K562 (cell line): ENCODE data around the gene STK11. TPM values are rescaled to one million over a fixed set of nuclear protein-coding genes. Genes with fewer than 3 reads are reported as not detected.

Experiments
- ELF1 ChIP-seq: fragments of 200-800 bp; sonication (Bioruptor generic); IDR thresholded peaks from 2 replicates; pipeline ENCODE4 v1.6.1; 2016; ENCODE audit warnings: missing genetic modification characterization, missing compliant biosample characterization
- ELF2 ChIP-seq: fragments of 250-450 bp; sonication (Bioruptor Pico); IDR thresholded peaks from 2 replicates; pipeline ENCODE4 v1.5.0; 2021; ENCODE audit warnings: mild to moderate bottlenecking
- ETV6 ChIP-seq, 3 experiments: fragments of 150-350 bp in 1 of 3; sonication (generic) in 1 of 3; formaldehyde crosslinking in 1 of 3; IDR thresholded peaks; 2 replicates each; pipeline versions ENCODE4 v1.6.1 to v1.8.0; 2014 to 2022; ENCODE audit warnings: borderline replicate concordance in 2 of 3, low read depth in 2 of 3, antibody characterized with exemption in 1 of 3, low read length in 1 of 3, mild to moderate bottlenecking in 1 of 3, missing genetic modification reagents in 1 of 3
- FOXK2 ChIP-seq, 2 experiments: fragments of 450-650 bp; IDR thresholded peaks in 1 of 2; conservative IDR thresholded peaks in 1 of 2; 2 replicates each; pipeline ENCODE4 v1.6.1; 2016; ENCODE audit warnings: low read depth in 2 of 2, mild to moderate bottlenecking in 1 of 2
- GABPB2 ChIP-seq: fragments of 250-450 bp; sonication (Bioruptor Pico); conservative IDR thresholded peaks from 2 replicates; pipeline ENCODE4 v1.5.1; 2021; ENCODE audit warnings: mild to moderate bottlenecking
- HSF4 ChIP-seq: fragments of 250-450 bp; sonication (Bioruptor Pico); IDR thresholded peaks from 2 replicates; pipeline ENCODE4 v2.1.2; 2022; ENCODE audit warnings: mild to moderate bottlenecking, moderate library complexity, borderline replicate concordance
- JUN ChIP-seq, 2 experiments: sonication (generic) in 1 of 2; formaldehyde crosslinking in 1 of 2; IDR thresholded peaks; 2 replicates each; pipeline versions ENCODE4 v1.6.1 to v1.8.0; 2012 to 2022; ENCODE audit warnings: borderline replicate concordance in 2 of 2, mild to moderate bottlenecking in 2 of 2, improper control_type of control experiment in 1 of 2, low read depth in 1 of 2, low read length in 1 of 2, missing genetic modification reagents in 1 of 2
- MXI1 ChIP-seq: IDR thresholded peaks from 2 replicates; pipeline ENCODE4 v1.6.1; 2011; ENCODE audit warnings: low read depth, mild to moderate bottlenecking, improper control_type of control experiment, low read length
- MYNN ChIP-seq, 2 experiments: sonication (generic); formaldehyde crosslinking in 1 of 2; IDR thresholded peaks; 2 replicates each; pipeline versions ENCODE4 v1.5.0 to v1.6.1; 2016 to 2020; ENCODE audit warnings: antibody characterized with exemption in 1 of 2, missing genetic modification reagents in 1 of 2
- RHOXF2B ChIP-seq: fragments of 250-450 bp; sonication (Bioruptor Pico); conservative IDR thresholded peaks from 2 replicates; pipeline ENCODE4 v1.5.1; 2021
- RNF2 ChIP-seq: sonication (generic); IDR thresholded peaks from 2 replicates; pipeline ENCODE4 v1.6.1; 2016
- SMAD4 ChIP-seq: fragments of 250-450 bp; sonication (Bioruptor Pico); conservative IDR thresholded peaks from 2 replicates; pipeline ENCODE4 v1.8.0; 2021; ENCODE audit warnings: inconsistent platforms, mild to moderate bottlenecking, moderate library complexity
- SUPT5H ChIP-seq: fragments of 450-650 bp; IDR thresholded peaks from 2 replicates; pipeline ENCODE4 v1.6.1; 2016
- TAF1 ChIP-seq: IDR thresholded peaks from 2 replicates; pipeline ENCODE4 v1.6.1; 2011; ENCODE audit warnings: mild to moderate bottlenecking, low read length, moderate library complexity; ENCODE audit not compliant: insufficient read depth, control insufficient read depth, severe bottlenecking; ENCODE audit errors: extremely low read depth
- U2AF1 ChIP-seq: fragments of 200-400 bp; formaldehyde crosslinking; optimal IDR thresholded peaks from 2 replicates; pipeline ENCODE3; 2017; ENCODE audit warnings: mild to moderate bottlenecking, low read depth, low read length, moderate library complexity
- YBX1 ChIP-seq: fragments of 450-650 bp; IDR thresholded peaks from 2 replicates; pipeline ENCODE4 v1.7.1; 2016; ENCODE audit warnings: mild to moderate bottlenecking
- ZFP30 ChIP-seq: fragments of 250-450 bp; sonication (Bioruptor Pico); IDR thresholded peaks from 2 replicates; pipeline ENCODE4 v1.8.0; 2022; ENCODE audit warnings: moderate library complexity, mild to moderate bottlenecking, inconsistent platforms, borderline replicate concordance
- ZNF253 ChIP-seq: fragments of 250-450 bp; sonication (Bioruptor Pico); conservative IDR thresholded peaks from 2 replicates; pipeline ENCODE4 v1.6.1; 2021; ENCODE audit warnings: mild to moderate bottlenecking
- ZNF408 ChIP-seq: fragments of 250-450 bp; sonication (Bioruptor Pico); IDR thresholded peaks from 2 replicates; pipeline ENCODE4 v1.4.0; 2020; ENCODE audit warnings: low read depth, mild to moderate bottlenecking, moderate library complexity
- ZNF445 ChIP-seq: fragments of 250-450 bp; sonication (Bioruptor Pico); IDR thresholded peaks from 2 replicates; pipeline ENCODE4 v1.4.0; 2020; ENCODE audit warnings: low read depth, mild to moderate bottlenecking, moderate library complexity
- ZNF655 ChIP-seq: fragments of 250-450 bp; sonication (Bioruptor Pico); IDR thresholded peaks from 2 replicates; pipeline ENCODE4 v1.5.0; 2021
- ZNF717 ChIP-seq: fragments of 250-450 bp; sonication (Bioruptor Pico); IDR thresholded peaks from 2 replicates; pipeline ENCODE4 v1.5.0; 2021
- polyA plus RNA-seq, 8 experiments: library from polyadenylated mRNA; depleted of rRNA in 4 of 8; stranded (reverse) in 5 of 8; unstranded in 3 of 8; fragments of >200 nt; fragmentation: Nextera tagmentation in 2 of 8; fragmentation: Illumina TruSeq in 1 of 8; extraction: Ambion mirVana in 2 of 8; extraction: Trizol in 1 of 8; gene quantifications; 2 replicates each; pipeline versions ENCODE4 v1.2.1 to v1.2.3, GENCODE V29; 2011 to 2014; ENCODE audit warnings: inconsistent platforms in 1 of 8, missing spikeins in 1 of 8
- total RNA-seq, 7 experiments: library from RNA; depleted of rRNA in 6 of 7; stranded (reverse); fragments of >200 nt in 6 of 7; fragmentation: Illumina TruSeq in 2 of 7; extraction: Trizol in 2 of 7; gene quantifications; 2 replicates each; pipeline versions ENCODE4 v1.2.1 to v1.2.3, GENCODE V29; 2011 to 2021; ENCODE audit warnings: low replicate concordance in 1 of 7
- TF ChIP-seq, protein P1 (sequence below): fragments of 250-450 bp; sonication (Bioruptor Pico); IDR thresholded peaks from 2 replicates; pipeline ENCODE4 v1.4.0; 2020; ENCODE audit warnings: mild to moderate bottlenecking, moderate library complexity
- TF ChIP-seq, protein P2 (sequence below): fragments of 450-650 bp; IDR thresholded peaks from 2 replicates; pipeline ENCODE4 v1.6.1; 2016; ENCODE audit warnings: missing biosample characterization, missing genetic modification characterization

Gene STK11
- total and polyA plus RNA-seq, 9 of the 15 experiments (the other 6 are each of a cell fraction or from before 2014, with no cell fraction given) = 0.15 to 96.5 (median 31.7) TPM

GRCh38 chr19:1251330-1252220, 46.0 kb downstream of the STK11 start (continued):
- TF ChIP-seq ZNF717 (CRISPR knock-in tag) = no peak
- TF ChIP-seq MXI1 = no peak
- TF ChIP-seq MYNN (IDR thresholded peaks at IDR 0.05) = no peak
- TF ChIP-seq MYNN (CRISPR knock-in tag; IDR thresholded peaks at IDR 0.05) = no peak
- TF ChIP-seq, protein P1, sequence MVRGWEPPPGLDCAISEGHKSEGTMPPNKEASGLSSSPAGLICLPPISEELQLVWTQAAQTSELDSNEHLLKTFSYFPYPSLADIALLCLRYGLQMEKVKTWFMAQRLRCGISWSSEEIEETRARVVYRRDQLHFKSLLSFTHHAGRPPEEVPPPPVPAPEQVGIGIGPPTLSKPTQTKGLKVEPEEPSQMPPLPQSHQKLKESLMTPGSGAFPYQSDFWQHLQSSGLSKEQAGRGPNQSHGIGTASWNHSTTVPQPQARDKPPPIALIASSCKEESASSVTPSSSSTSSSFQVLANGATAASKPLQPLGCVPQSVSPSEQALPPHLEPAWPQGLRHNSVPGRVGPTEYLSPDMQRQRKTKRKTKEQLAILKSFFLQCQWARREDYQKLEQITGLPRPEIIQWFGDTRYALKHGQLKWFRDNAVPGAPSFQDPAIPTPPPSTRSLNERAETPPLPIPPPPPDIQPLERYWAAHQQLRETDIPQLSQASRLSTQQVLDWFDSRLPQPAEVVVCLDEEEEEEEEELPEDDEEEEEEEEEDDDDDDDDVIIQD (CRISPR knock-in tag) = no peak
- TF ChIP-seq ELF2 (CRISPR knock-in tag) = 0 out of 2 replicates have a peak, but pooled peaks have one; percentile 37
- TF ChIP-seq ZNF253 (CRISPR knock-in tag) = no peak
- no peak for TF ChIP-seq YBX1
- no peak for TF ChIP-seq ZNF655 (CRISPR knock-in tag)
- TF ChIP-seq TAF1 = peak; percentile 56
- no peak for TF ChIP-seq FOXK2 (conservative IDR thresholded peaks at IDR 0.05 in 1 of 2, IDR thresholded peaks at IDR 0.05 in 1 of 2; ENCODE audit: low read depth in 2 of 2)
- no peak for TF ChIP-seq U2AF1
- 0 out of 2 replicates have a peak, but pooled peaks have one; percentile 24 for TF ChIP-seq SUPT5H
- no peak for TF ChIP-seq RHOXF2B (CRISPR knock-in tag)
- peak; percentile 46; the same call in 1 of the 2 replicates for TF ChIP-seq RNF2
- TF ChIP-seq SMAD4 (CRISPR knock-in tag) = peak; percentile 78
- TF ChIP-seq, protein P2, sequence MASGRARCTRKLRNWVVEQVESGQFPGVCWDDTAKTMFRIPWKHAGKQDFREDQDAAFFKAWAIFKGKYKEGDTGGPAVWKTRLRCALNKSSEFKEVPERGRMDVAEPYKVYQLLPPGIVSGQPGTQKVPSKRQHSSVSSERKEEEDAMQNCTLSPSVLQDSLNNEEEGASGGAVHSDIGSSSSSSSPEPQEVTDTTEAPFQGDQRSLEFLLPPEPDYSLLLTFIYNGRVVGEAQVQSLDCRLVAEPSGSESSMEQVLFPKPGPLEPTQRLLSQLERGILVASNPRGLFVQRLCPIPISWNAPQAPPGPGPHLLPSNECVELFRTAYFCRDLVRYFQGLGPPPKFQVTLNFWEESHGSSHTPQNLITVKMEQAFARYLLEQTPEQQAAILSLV (tag) = no peak
- TF ChIP-seq GABPB2 (CRISPR knock-in tag) = no peak
- TF ChIP-seq ZNF408 (CRISPR knock-in tag) = no peak
- TF ChIP-seq ZNF445 (CRISPR knock-in tag) = no peak
- no peak for TF ChIP-seq HSF4
- no peak for TF ChIP-seq JUN (IDR thresholded peaks at IDR 0.05; ENCODE audit: borderline replicate concordance, low read depth, low read length)
- TF ChIP-seq JUN (CRISPR knock-in tag; IDR thresholded peaks at IDR 0.05; ENCODE audit: borderline replicate concordance) = no peak
- no peak for TF ChIP-seq ZFP30 (CRISPR knock-in tag)
- TF ChIP-seq ETV6 (IDR thresholded peaks at IDR 0.05; ENCODE audit: borderline replicate concordance in 1 of 2, low read depth in 2 of 2, low read length in 1 of 2) = 0 out of 4 replicates have a peak, but pooled peaks of 1 of the 2 experiments have one; percentile 57
- no peak for TF ChIP-seq ETV6 (CRISPR knock-in tag; IDR thresholded peaks at IDR 0.05; ENCODE audit: borderline replicate concordance)
- peak; percentile 65 for TF ChIP-seq ELF1
